ENCODE results near the gene CLDN9.
"Not testable (repeated sequence)": the region's sequence is repeated elsewhere in the genome, so short reads cannot be mapped to it uniquely, and the experiment has no call there.

The CLDN9 gene

GRCh38 chr16:3035972-3036725 lies 23.4 kb downstream of the CLDN9 start:
- no peak for DNase-seq

- DNase-seq, result no peak
Observed at GRCh38 chr16:3036726-3037315, 24.1 kb downstream of the CLDN9 start, which contains the start of gene BICDL2. Gene BICDL2 (minus strand): TSS chr16:3036944. CDS start chr16:3035496, 1,448 bp downstream.

- no peak for DNase-seq
Observed at GRCh38 chr16:3038256-3038655, 25.5 kb downstream of the CLDN9 start.

- DNase-seq, result no peak
Observed at GRCh38 chr16:3038896-3039295, 26.2 kb downstream of the CLDN9 start.

GRCh38 chr16:3042376-3042775 lies 29.7 kb downstream of the CLDN9 start:
- no peak for DNase-seq

- DNase-seq, result no peak
Observed at GRCh38 chr16:3044708-3045107, 32.0 kb downstream of the CLDN9 start.

GRCh38 chr16:3045758-3046640 lies 33.3 kb downstream of the CLDN9 start, which contains the start of gene MMP25:
Gene MMP25 (plus strand): TSS chr16:3046561. CDS start chr16:3046918, 357 bp downstream.
- no peak for DNase-seq

GRCh38 chr16:3046641-3047386 lies 34.1 kb downstream of the CLDN9 start:
- DNase-seq, result no peak

- no peak for DNase-seq
Observed at GRCh38 chr16:3047387-3047720, 34.6 kb downstream of the CLDN9 start.

- DNase-seq, result no peak
Observed at GRCh38 chr16:3049921-3050481, 37.3 kb downstream of the CLDN9 start.

GRCh38 chr16:3050487-3050886 lies 37.8 kb downstream of the CLDN9 start:
- DNase-seq, result no peak

- DNase-seq, result no peak
Observed at GRCh38 chr16:3051009-3051408, 38.3 kb downstream of the CLDN9 start.

GRCh38 chr16:3051494-3051893 lies 38.8 kb downstream of the CLDN9 start:
- no peak for DNase-seq

- not testable (repeated sequence) for DNase-seq
Observed at GRCh38 chr16:3052571-3053329, 40.0 kb downstream of the CLDN9 start.

- DNase-seq, result not testable (repeated sequence)
Observed at GRCh38 chr16:3053330-3053710, 40.6 kb downstream of the CLDN9 start.

- no peak for DNase-seq
Observed at GRCh38 chr16:3054965-3055733, 42.4 kb downstream of the CLDN9 start.

GRCh38 chr16:3055734-3056115 lies 43.0 kb downstream of the CLDN9 start:
- not testable (repeated sequence) for DNase-seq

- DNase-seq, result no peak
Observed at GRCh38 chr16:3056336-3057180, 43.8 kb downstream of the CLDN9 start.

- DNase-seq, result no peak
Observed at GRCh38 chr16:3057181-3058138, 44.7 kb downstream of the CLDN9 start.
